ENCODE measurements around the gene CCDC33. TPM values are rescaled to one million over a fixed set of nuclear protein-coding genes. Genes with fewer than 3 reads are reported as not detected.

The CCDC33 gene
- total RNA-seq, 1 experiment from 2014 or later, result 0.15 TPM

GRCh38 chr15:74295800-74296199 is 59.7 kb downstream of the CCDC33 start:
- Histone ChIP-seq H3K27me3 (ENCODE audit: insufficient read depth, low read length) (peaks cover 47% of the 10 kb centered on the region), H3K9me2 (ENCODE audit: insufficient read depth) (no peaks in the 10 kb centered on the region), H4K20me1 (ENCODE audit: insufficient read depth) (no peaks in the 10 kb centered on the region), H3K4me1 (ENCODE audit: control insufficient read depth in 1 of 2, insufficient read depth in 2 of 2, low read length in 2 of 2) (0 out of 4 replicates have a peak, but pooled peaks cover 0 to 3% of the 10 kb centered on the region in 2 experiments), H2AFZ (ENCODE audit: low read depth, low read length, poor library complexity, severe bottlenecking) (no peak overlapping the region), H3K4me2 (ENCODE audit: low read length) (no peak overlapping the region), H3K9me3 (ENCODE audit: control insufficient read depth in 1 of 2, insufficient read depth in 1 of 2, low read depth in 1 of 2, low read length in 2 of 2) (no peaks in the 10 kb centered on the region), H3K9ac (ENCODE audit: low read length) (no peak overlapping the region), H3K79me2 (ENCODE audit: insufficient read depth, low read length) (no peaks in the 10 kb centered on the region), H3K27ac (ENCODE audit: low read depth, low read length) (no peak overlapping the region), H3K36me3 (ENCODE audit: control insufficient read depth in 1 of 2, insufficient read depth in 2 of 2, low read length in 2 of 2) (no peaks in the 10 kb centered on the region), H3K4me3 (replicated peaks in 1 of 2; ENCODE audit: low read depth in 1 of 2, low read length in 2 of 2) (no peak overlapping the region)
- DNase-seq (ENCODE audit: low read depth, low spot score), result no peak
- no TSS peak for BruUV-seq (replicated peaks)
- ChIA-PET CTCF (interaction anchor here (3.7 kb wide), 1 partner anchor 12 kb away, joined by 13 read pairs; no protein-coding TSS in a partner anchor), RAD21 (ENCODE audit: low non-redundant PET in 1 of 2, low total read pairs in 2 of 2, uncharacterized antibody in 2 of 2, unreplicated experiment in 2 of 2) (no interaction called here), POLR2A (no interaction called here)
- intact Hi-C loops (cut with micrococcal nuclease), result no loop called here
- peak; percentile 52; the same call in 1 of the 2 replicates for ATAC-seq
- TF ChIP-seq RAD21 (IDR thresholded peaks at IDR 0.05; ENCODE audit: low read depth), result peak; percentile 56
- TF ChIP-seq SP1 (IDR thresholded peaks at IDR 0.05; ENCODE audit: low read depth), result no peak
- TF ChIP-seq EGR1 (IDR thresholded peaks at IDR 0.05; ENCODE audit: low read depth), result no peak
- no peak for TF ChIP-seq POLR2AphosphoS5 (IDR thresholded peaks at IDR 0.05; ENCODE audit: low read depth, low read length)
- peak; percentile 27 to 42 (median 35); a peak in 3 of 6 replicates for TF ChIP-seq CTCF (IDR thresholded peaks at IDR 0.05 in 2 of 3, conservative IDR thresholded peaks at IDR 0.05 in 1 of 3; ENCODE audit: borderline replicate concordance in 1 of 3, insufficient read depth in 1 of 3, low read depth in 2 of 3, low read length in 2 of 3)

GRCh38 chr15:74297887-74298286 is 61.8 kb downstream of the CCDC33 start:
- POLR2A ChIA-PET, result no interaction called here
- CTCF ChIA-PET, result interaction anchor here (0.7 to 3.7 kb wide), 2 partner anchors 10 to 14 kb away, joined by 4 to 13 read pairs; no protein-coding TSS in a partner anchor

More at GRCh38 chr15:74297887-74298286, 61.8 kb downstream of the CCDC33 start:
- no peak for ATAC-seq
- intact Hi-C loops (cut with micrococcal nuclease), result no loop called here
- TF ChIP-seq CBX3 (IDR thresholded peaks at IDR 0.05; ENCODE audit: low read depth) (no peak), ZNF274 (IDR thresholded peaks at IDR 0.05; ENCODE audit: low read depth, low read length) (no peak), EGR1 (IDR thresholded peaks at IDR 0.05; ENCODE audit: low read depth) (no peak), ZFX (IDR thresholded peaks at IDR 0.05) (no peak), EZH2phosphoT487 (IDR thresholded peaks at IDR 0.05; ENCODE audit: borderline replicate concordance) (no peak), ELF1 (IDR thresholded peaks at IDR 0.05; ENCODE audit: borderline replicate concordance, low read depth) (no peak), SP1 (IDR thresholded peaks at IDR 0.05; ENCODE audit: low read depth) (no peak), FOSL1 (IDR thresholded peaks at IDR 0.05; ENCODE audit: low read depth) (no peak), YY1 (IDR thresholded peaks at IDR 0.05; ENCODE audit: extremely low read depth, insufficient replicate concordance, low read depth, low read length) (no peak), POLR2A (IDR thresholded peaks at IDR 0.05; ENCODE audit: borderline replicate concordance, extremely low read depth, insufficient read depth, insufficient read length) (no peak), JUND (IDR thresholded peaks at IDR 0.05) (no peak), MAX (IDR thresholded peaks at IDR 0.05) (no peak), POLR2AphosphoS5 (IDR thresholded peaks at IDR 0.05; ENCODE audit: low read depth, low read length) (no peak), TCF7L2 (IDR thresholded peaks at IDR 0.05; ENCODE audit: borderline replicate concordance, extremely low read depth, insufficient read depth, insufficient read length) (no peak), SIN3A (IDR thresholded peaks at IDR 0.05; ENCODE audit: low read depth) (no peak), CTCF (IDR thresholded peaks at IDR 0.05 in 2 of 3, conservative IDR thresholded peaks at IDR 0.05 in 1 of 3; ENCODE audit: borderline replicate concordance in 1 of 3, insufficient read depth in 1 of 3, low read depth in 2 of 3, low read length in 2 of 3) (no peak), EZH2 (IDR thresholded peaks at IDR 0.05) (no peak)
- Histone ChIP-seq H3K27me3 (ENCODE audit: insufficient read depth, low read length) (peaks cover 60% of the 10 kb centered on the region), H3K27ac (ENCODE audit: low read depth, low read length) (no peak overlapping the region), H3K4me2 (ENCODE audit: low read length) (no peak overlapping the region), H3K4me1 (ENCODE audit: control insufficient read depth in 1 of 2, insufficient read depth in 2 of 2, low read length in 2 of 2) (no peaks in the 10 kb centered on the region), H3K9me2 (ENCODE audit: insufficient read depth) (no peaks in the 10 kb centered on the region), H4K20me1 (ENCODE audit: insufficient read depth) (no peaks in the 10 kb centered on the region), H2AFZ (ENCODE audit: low read depth, low read length, poor library complexity, severe bottlenecking) (no peak overlapping the region), H3K79me2 (ENCODE audit: insufficient read depth, low read length) (no peaks in the 10 kb centered on the region), H3K36me3 (ENCODE audit: control insufficient read depth in 1 of 2, insufficient read depth in 2 of 2, low read length in 2 of 2) (no peaks in the 10 kb centered on the region), H3K9me3 (ENCODE audit: control insufficient read depth in 1 of 2, insufficient read depth in 1 of 2, low read depth in 1 of 2, low read length in 2 of 2) (no peaks in the 10 kb centered on the region), H3K9ac (ENCODE audit: low read length) (no peak overlapping the region), H3K4me3 (replicated peaks in 1 of 2; ENCODE audit: low read depth in 1 of 2, low read length in 2 of 2) (no peak overlapping the region)
- no TSS peak for BruUV-seq (replicated peaks)
- DNase-seq (ENCODE audit: low read depth, low spot score), result no peak
- RAD21 ChIA-PET (ENCODE audit: low non-redundant PET in 1 of 2, low total read pairs in 2 of 2, uncharacterized antibody in 2 of 2, unreplicated experiment in 2 of 2), result no interaction called here

Measured in HCT116 (cell line).